SIG-M5 treated with dmso at 0.1 percent for 504 hours (cell line): ENCODE results near the gene EVI2A.

Source experiments
- DNase-seq: peaks from one replicate; lab custom pipeline; 2025; ENCODE audit not compliant: unreplicated experiment; lab: John Stamatoyannopoulos, UW

The EVI2A gene

GRCh38 chr17:31279401-31279800 is 42.0 kb downstream of the EVI2A start:
- no peak for DNase-seq

- no peak for DNase-seq
These were observed 46.3 kb downstream of the EVI2A start for GRCh38 chr17:31275116-31275515.

GRCh38 chr17:31274252-31274651 is 47.2 kb downstream of the EVI2A start:
- DNase-seq, result peak; percentile 85

- DNase-seq, result no peak
These were observed 47.9 kb downstream of the EVI2A start for GRCh38 chr17:31273516-31273915.

GRCh38 chr17:31272803-31273202 is 48.6 kb downstream of the EVI2A start:
- DNase-seq, result no peak

- DNase-seq, result no peak
These were observed 49.2 kb downstream of the EVI2A start for GRCh38 chr17:31272236-31272635.

- DNase-seq, result no peak
These were observed 51.8 kb downstream of the EVI2A start for GRCh38 chr17:31269578-31269983.

GRCh38 chr17:31269036-31269577 is 52.3 kb downstream of the EVI2A start:
- DNase-seq, result no peak
